ENCODE results near the gene RHO. TPM values are rescaled to one million over a fixed set of nuclear protein-coding genes. Genes with fewer than 3 reads are reported as not detected.

The RHO gene
- polyA plus RNA-seq, 1 donor (not counting 4 experiments of a cell fraction or from before 2014, with no cell fraction given), result not detected

DNA sequence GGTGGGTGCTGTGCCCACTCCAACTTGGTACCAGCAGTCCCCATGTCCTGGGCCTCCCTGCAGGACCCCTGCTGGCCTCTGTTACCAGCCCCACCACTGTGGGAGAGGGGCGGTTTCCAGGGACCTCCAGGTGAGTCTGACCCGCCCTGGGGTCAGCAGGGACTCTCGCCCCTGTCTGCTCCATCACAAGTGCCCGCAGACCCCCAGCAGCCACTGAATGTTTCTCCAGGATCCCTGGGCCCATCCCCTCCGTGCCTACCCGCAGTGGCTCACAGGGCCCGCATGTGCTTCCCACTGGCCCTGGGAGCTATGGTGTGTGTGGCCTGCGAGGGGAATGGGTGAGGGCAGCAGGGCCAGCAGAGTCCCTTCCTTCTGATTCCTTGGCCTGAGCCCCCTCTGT lies 9.9 kb upstream of the RHO start:
- DNase-seq (ENCODE audit: low read depth, low spot score), result no peak
- FAIRE-seq, result no peak
- H3K9ac ChIP-seq (ENCODE audit: control insufficient read depth, extremely low read depth, insufficient read depth, low read length), result no peak overlapping the region

DNA sequence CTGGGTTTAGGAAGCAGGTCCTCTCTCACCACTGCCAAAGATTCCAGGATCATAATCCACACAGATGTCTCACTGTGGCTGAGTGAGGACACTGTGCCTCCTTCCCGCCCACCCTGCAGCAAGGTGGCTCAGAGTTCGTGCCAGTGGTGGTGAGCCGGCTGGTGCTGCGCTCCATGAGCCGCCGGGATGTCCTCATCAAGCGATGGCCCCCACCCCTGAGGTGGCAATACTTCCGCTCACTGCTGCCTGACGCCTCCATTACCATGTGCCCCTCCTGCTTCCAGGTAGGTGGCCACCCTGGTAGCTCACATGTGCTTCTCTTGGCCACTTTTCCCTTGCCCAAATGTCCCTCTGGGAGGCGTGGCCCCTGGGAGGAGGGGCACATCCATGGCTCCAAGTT lies 9.0 kb upstream of the RHO start:
- H3K36me3 ChIP-seq (ENCODE audit: control insufficient read depth in 2 of 2, extremely low read depth in 1 of 2, insufficient read depth in 2 of 2, low read length in 2 of 2), result no peaks in the 10 kb centered on the region

More for the DNA sequence above, 9.9 kb upstream of the RHO start:
- Histone ChIP-seq H4K20me1 (ENCODE audit: control insufficient read depth, extremely low read depth, insufficient read depth, low read length) (no peaks in the 10 kb centered on the region), H3K4me2 (ENCODE audit: control insufficient read depth, extremely low read depth, insufficient read depth, low read depth, low read length) (no peak overlapping the region), H3K27ac (ENCODE audit: control insufficient read depth, insufficient read depth, low read length) (no peak overlapping the region), H3K9me3 (ENCODE audit: control insufficient read depth, low read depth, low read length) (no peaks in the 10 kb centered on the region), H3K27me3 (ENCODE audit: control insufficient read depth, extremely low read depth, insufficient read depth, low read length) (no peaks in the 10 kb centered on the region), H3K79me2 (ENCODE audit: control insufficient read depth, insufficient read depth, low read length) (no peaks in the 10 kb centered on the region), H3K4me3 (ENCODE audit: control insufficient read depth in 2 of 3, extremely low read depth in 1 of 3, insufficient read depth in 2 of 3, low read depth in 1 of 3, low read length in 3 of 3) (no peak overlapping the region), H3K36me3 (ENCODE audit: control insufficient read depth in 2 of 2, extremely low read depth in 1 of 2, insufficient read depth in 2 of 2, low read length in 2 of 2) (no peaks in the 10 kb centered on the region), H2AFZ (ENCODE audit: control insufficient read depth, low read length) (no peak overlapping the region), H3K4me1 (ENCODE audit: control insufficient read depth, extremely low read depth, insufficient read depth, low read length) (no peaks in the 10 kb centered on the region), H3K9me1 (ENCODE audit: control insufficient read depth, extremely low read depth, insufficient read depth, low read length) (no peaks in the 10 kb centered on the region)
- TF ChIP-seq, protein P1, sequence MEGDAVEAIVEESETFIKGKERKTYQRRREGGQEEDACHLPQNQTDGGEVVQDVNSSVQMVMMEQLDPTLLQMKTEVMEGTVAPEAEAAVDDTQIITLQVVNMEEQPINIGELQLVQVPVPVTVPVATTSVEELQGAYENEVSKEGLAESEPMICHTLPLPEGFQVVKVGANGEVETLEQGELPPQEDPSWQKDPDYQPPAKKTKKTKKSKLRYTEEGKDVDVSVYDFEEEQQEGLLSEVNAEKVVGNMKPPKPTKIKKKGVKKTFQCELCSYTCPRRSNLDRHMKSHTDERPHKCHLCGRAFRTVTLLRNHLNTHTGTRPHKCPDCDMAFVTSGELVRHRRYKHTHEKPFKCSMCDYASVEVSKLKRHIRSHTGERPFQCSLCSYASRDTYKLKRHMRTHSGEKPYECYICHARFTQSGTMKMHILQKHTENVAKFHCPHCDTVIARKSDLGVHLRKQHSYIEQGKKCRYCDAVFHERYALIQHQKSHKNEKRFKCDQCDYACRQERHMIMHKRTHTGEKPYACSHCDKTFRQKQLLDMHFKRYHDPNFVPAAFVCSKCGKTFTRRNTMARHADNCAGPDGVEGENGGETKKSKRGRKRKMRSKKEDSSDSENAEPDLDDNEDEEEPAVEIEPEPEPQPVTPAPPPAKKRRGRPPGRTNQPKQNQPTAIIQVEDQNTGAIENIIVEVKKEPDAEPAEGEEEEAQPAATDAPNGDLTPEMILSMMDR (optimal IDR thresholded peaks at IDR 0.05 in 1 of 3, IDR thresholded peaks at IDR 0.05 in 1 of 3, conservative IDR thresholded peaks at IDR 0.05 in 1 of 3; ENCODE audit: extremely low read depth in 1 of 3, insufficient read depth in 2 of 3, low read length in 3 of 3), result no peak
- no peak for TF ChIP-seq EZH2 (IDR thresholded peaks at IDR 0.05; ENCODE audit: low read length)
- dilution Hi-C loops (cut with MboI; ENCODE audit: extremely low pct_ligation_motif_present, low sequenced_read_pairs), result no loop called here

More for the DNA sequence above, 9.0 kb upstream of the RHO start:
- H3K9ac ChIP-seq (ENCODE audit: control insufficient read depth, extremely low read depth, insufficient read depth, low read length), result no peak overlapping the region
- TF ChIP-seq EZH2 (IDR thresholded peaks at IDR 0.05; ENCODE audit: low read length), result no peak
- TF ChIP-seq, protein P1 (optimal IDR thresholded peaks at IDR 0.05 in 1 of 3, IDR thresholded peaks at IDR 0.05 in 1 of 3, conservative IDR thresholded peaks at IDR 0.05 in 1 of 3; ENCODE audit: extremely low read depth in 1 of 3, insufficient read depth in 2 of 3, low read length in 3 of 3), result no peak
- DNase-seq (ENCODE audit: low read depth, low spot score) (no peak), FAIRE-seq (no peak)
- H3K4me3 ChIP-seq (ENCODE audit: control insufficient read depth in 2 of 3, extremely low read depth in 1 of 3, insufficient read depth in 2 of 3, low read depth in 1 of 3, low read length in 3 of 3), result no peak overlapping the region
- H4K20me1 ChIP-seq (ENCODE audit: control insufficient read depth, extremely low read depth, insufficient read depth, low read length), result no peaks in the 10 kb centered on the region
- no peaks in the 10 kb centered on the region for H3K79me2 ChIP-seq (ENCODE audit: control insufficient read depth, insufficient read depth, low read length)
- H3K4me1 ChIP-seq (ENCODE audit: control insufficient read depth, extremely low read depth, insufficient read depth, low read length), result no peaks in the 10 kb centered on the region
- no peaks in the 10 kb centered on the region for H3K27me3 ChIP-seq (ENCODE audit: control insufficient read depth, extremely low read depth, insufficient read depth, low read length)
- H3K4me2 ChIP-seq (ENCODE audit: control insufficient read depth, extremely low read depth, insufficient read depth, low read depth, low read length), result no peak overlapping the region
- H3K9me1 ChIP-seq (ENCODE audit: control insufficient read depth, extremely low read depth, insufficient read depth, low read length), result no peaks in the 10 kb centered on the region
- no peaks in the 10 kb centered on the region for H3K9me3 ChIP-seq (ENCODE audit: control insufficient read depth, low read depth, low read length)
- H2AFZ ChIP-seq (ENCODE audit: control insufficient read depth, low read length), result no peak overlapping the region
- dilution Hi-C loops (cut with MboI; ENCODE audit: extremely low pct_ligation_motif_present, low sequenced_read_pairs), result no loop called here
- H3K27ac ChIP-seq (ENCODE audit: control insufficient read depth, insufficient read depth, low read length), result no peak overlapping the region
